Measurements from ENCODE around the gene CHRND. TPM values are rescaled to one million over a fixed set of nuclear protein-coding genes. Genes with fewer than 3 reads are reported as not detected.

Gene CHRND
- total and polyA plus RNA-seq, 2 of the 4 experiments (the other 2 are of a cell fraction): not detected

DNA sequence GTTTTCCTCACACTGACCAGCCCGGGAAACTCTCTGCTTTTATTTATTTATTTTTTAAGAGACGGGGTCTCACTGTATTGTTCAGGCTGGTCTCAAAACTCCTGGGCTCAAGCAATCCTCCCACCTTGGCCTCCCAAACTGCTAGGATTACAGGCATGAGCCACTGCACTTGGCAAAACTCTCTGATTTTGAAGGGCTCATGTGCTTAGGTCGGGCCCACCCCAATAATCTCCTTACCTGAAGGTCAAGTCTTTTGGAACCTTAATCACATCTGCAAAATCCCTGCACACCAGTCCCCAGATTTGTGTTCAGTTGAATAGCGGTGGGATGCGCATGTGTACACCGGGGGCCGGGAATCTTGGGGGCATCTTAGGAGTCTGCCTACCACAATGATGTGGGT is 30.7 kb upstream of the CHRND start:
- Histone ChIP-seq H4K5ac (ENCODE audit: low read depth, low read length) (no peak overlapping the region), H3K27me3 (ENCODE audit: control insufficient read depth, insufficient read depth, low read length) (peaks cover 47% of the 10 kb centered on the region), H3K14ac (replicated peaks; ENCODE audit: low read depth, low read length) (no peak overlapping the region), H4K20me1 (ENCODE audit: insufficient read depth, low read length) (no peaks in the 10 kb centered on the region; the same call in 1 of the 2 replicates), H2BK120ac (ENCODE audit: low read depth, low read length) (no peak overlapping the region), H4K8ac (ENCODE audit: low read depth in 2 of 2, low read length in 2 of 2) (no peak overlapping the region), H3K4me1 (ENCODE audit: control insufficient read depth, insufficient read depth, low read length) (no peaks in the 10 kb centered on the region), H3K27ac (ENCODE audit: insufficient read depth, low read length) (no peak overlapping the region), H3K56ac (ENCODE audit: extremely low read depth, insufficient read depth, low read length) (no peak overlapping the region), H2AK9ac (replicated peaks; ENCODE audit: low read depth, low read length, poor library complexity) (no peak overlapping the region), H2AK5ac (ENCODE audit: low read depth, low read length) (no peak overlapping the region), H3K4ac (ENCODE audit: low read depth, low read length) (no peak overlapping the region), H2BK5ac (ENCODE audit: low read depth, low read length, poor library complexity, severe bottlenecking) (no peak overlapping the region), H3K9me1 (ENCODE audit: insufficient read depth, low read length) (no peaks in the 10 kb centered on the region), H3K4me2 (ENCODE audit: low read depth, low read length) (no peak overlapping the region), H3K79me1 (ENCODE audit: low read depth in 1 of 2, low read length in 2 of 2) (no peaks in the 10 kb centered on the region), H3K9ac (ENCODE audit: low read depth, low read length) (no peak overlapping the region), H2BK20ac (ENCODE audit: low read depth, low read length) (no peak overlapping the region), H2AFZ (replicated peaks; ENCODE audit: low read length, poor library complexity) (no peak overlapping the region), H3K36me3 (ENCODE audit: control insufficient read depth, insufficient read depth, low read length) (no peaks in the 10 kb centered on the region), H3K4me3 (ENCODE audit: insufficient read depth, low read depth, low read length) (no peak overlapping the region), H3K23ac (ENCODE audit: low read depth, low read length) (no peak overlapping the region), H3K18ac (ENCODE audit: low read depth, low read length) (no peak overlapping the region), H4K91ac (ENCODE audit: insufficient read depth, low read depth, low read length) (no peak overlapping the region), H3K9me3 (ENCODE audit: control insufficient read depth, insufficient read depth, low read length) (no peaks in the 10 kb centered on the region), H2BK15ac (ENCODE audit: low read depth, low read length) (no peak overlapping the region)
- dilution Hi-C loops (cut with HindIII; ENCODE audit: low sequenced_read_pairs, unreplicated experiment) (no loop called here), in situ Hi-C loops (cut with MboI; ENCODE audit: low sequenced_read_pairs) (no loop called here), intact Hi-C loops (cut with micrococcal nuclease) (no loop called here)
- ATAC-seq (ENCODE audit: low read depth): no peak
- no TSS peak for BruUV-seq (replicated peaks)
- WGBS, 2 experiments (ENCODE audit: extremely low coverage in 2 of 2, insufficient read length in 1 of 2): no CpG with 5 or more reads among the region's 7 CpGs
- ChIA-PET CTCF (no interaction called here), POLR2A (ENCODE audit: unreplicated experiment) (no interaction called here)
- no peak for TF ChIP-seq BHLHE40 (IDR thresholded peaks at IDR 0.05; ENCODE audit: low read depth, low read length)
- TF ChIP-seq, protein P1, sequence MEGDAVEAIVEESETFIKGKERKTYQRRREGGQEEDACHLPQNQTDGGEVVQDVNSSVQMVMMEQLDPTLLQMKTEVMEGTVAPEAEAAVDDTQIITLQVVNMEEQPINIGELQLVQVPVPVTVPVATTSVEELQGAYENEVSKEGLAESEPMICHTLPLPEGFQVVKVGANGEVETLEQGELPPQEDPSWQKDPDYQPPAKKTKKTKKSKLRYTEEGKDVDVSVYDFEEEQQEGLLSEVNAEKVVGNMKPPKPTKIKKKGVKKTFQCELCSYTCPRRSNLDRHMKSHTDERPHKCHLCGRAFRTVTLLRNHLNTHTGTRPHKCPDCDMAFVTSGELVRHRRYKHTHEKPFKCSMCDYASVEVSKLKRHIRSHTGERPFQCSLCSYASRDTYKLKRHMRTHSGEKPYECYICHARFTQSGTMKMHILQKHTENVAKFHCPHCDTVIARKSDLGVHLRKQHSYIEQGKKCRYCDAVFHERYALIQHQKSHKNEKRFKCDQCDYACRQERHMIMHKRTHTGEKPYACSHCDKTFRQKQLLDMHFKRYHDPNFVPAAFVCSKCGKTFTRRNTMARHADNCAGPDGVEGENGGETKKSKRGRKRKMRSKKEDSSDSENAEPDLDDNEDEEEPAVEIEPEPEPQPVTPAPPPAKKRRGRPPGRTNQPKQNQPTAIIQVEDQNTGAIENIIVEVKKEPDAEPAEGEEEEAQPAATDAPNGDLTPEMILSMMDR (conservative IDR thresholded peaks at IDR 0.05; ENCODE audit: low read depth, low read length): no peak
- TF ChIP-seq MXI1 (IDR thresholded peaks at IDR 0.05; ENCODE audit: borderline replicate concordance, low read depth, low read length): no peak
- no peak for TF ChIP-seq POLR2A (IDR thresholded peaks at IDR 0.05; ENCODE audit: low read depth, low read length)
- no peak for TF ChIP-seq NFE2L2 (IDR thresholded peaks at IDR 0.05; ENCODE audit: low read depth, low read length)
- TF ChIP-seq CHD1 (IDR thresholded peaks at IDR 0.05; ENCODE audit: low read depth, low read length): no peak
- no peak for TF ChIP-seq SMC3 (IDR thresholded peaks at IDR 0.05; ENCODE audit: low read depth, low read length)
- TF ChIP-seq CEBPB (IDR thresholded peaks at IDR 0.05; ENCODE audit: low read depth, low read length): no peak
- no peak for TF ChIP-seq RAD21 (IDR thresholded peaks at IDR 0.05; ENCODE audit: low read length)
- TF ChIP-seq MAZ (IDR thresholded peaks at IDR 0.05; ENCODE audit: borderline replicate concordance, low read depth, low read length): no peak
- TF ChIP-seq FOS (IDR thresholded peaks at IDR 0.05; ENCODE audit: low read depth, low read length): no peak
- no peak for TF ChIP-seq RFX5 (IDR thresholded peaks at IDR 0.05; ENCODE audit: low read depth, low read length)
- no peak for TF ChIP-seq RCOR1 (IDR thresholded peaks at IDR 0.05; ENCODE audit: insufficient replicate concordance, low read length)
- TF ChIP-seq, protein P2, sequence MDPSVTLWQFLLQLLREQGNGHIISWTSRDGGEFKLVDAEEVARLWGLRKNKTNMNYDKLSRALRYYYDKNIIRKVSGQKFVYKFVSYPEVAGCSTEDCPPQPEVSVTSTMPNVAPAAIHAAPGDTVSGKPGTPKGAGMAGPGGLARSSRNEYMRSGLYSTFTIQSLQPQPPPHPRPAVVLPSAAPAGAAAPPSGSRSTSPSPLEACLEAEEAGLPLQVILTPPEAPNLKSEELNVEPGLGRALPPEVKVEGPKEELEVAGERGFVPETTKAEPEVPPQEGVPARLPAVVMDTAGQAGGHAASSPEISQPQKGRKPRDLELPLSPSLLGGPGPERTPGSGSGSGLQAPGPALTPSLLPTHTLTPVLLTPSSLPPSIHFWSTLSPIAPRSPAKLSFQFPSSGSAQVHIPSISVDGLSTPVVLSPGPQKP (IDR thresholded peaks at IDR 0.05; ENCODE audit: borderline replicate concordance, low read depth, low read length): no peak
- TF ChIP-seq, protein P3, sequence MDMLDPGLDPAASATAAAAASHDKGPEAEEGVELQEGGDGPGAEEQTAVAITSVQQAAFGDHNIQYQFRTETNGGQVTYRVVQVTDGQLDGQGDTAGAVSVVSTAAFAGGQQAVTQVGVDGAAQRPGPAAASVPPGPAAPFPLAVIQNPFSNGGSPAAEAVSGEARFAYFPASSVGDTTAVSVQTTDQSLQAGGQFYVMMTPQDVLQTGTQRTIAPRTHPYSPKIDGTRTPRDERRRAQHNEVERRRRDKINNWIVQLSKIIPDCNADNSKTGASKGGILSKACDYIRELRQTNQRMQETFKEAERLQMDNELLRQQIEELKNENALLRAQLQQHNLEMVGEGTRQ (IDR thresholded peaks at IDR 0.05; ENCODE audit: low read depth, low read length): no peak
- TF ChIP-seq MAFK (IDR thresholded peaks at IDR 0.05; ENCODE audit: low read depth, low read length): no peak
- DNase-seq: no peak
